ENCODE measurements around the gene RASGRF1.

RASGRF1 gene

DNA sequence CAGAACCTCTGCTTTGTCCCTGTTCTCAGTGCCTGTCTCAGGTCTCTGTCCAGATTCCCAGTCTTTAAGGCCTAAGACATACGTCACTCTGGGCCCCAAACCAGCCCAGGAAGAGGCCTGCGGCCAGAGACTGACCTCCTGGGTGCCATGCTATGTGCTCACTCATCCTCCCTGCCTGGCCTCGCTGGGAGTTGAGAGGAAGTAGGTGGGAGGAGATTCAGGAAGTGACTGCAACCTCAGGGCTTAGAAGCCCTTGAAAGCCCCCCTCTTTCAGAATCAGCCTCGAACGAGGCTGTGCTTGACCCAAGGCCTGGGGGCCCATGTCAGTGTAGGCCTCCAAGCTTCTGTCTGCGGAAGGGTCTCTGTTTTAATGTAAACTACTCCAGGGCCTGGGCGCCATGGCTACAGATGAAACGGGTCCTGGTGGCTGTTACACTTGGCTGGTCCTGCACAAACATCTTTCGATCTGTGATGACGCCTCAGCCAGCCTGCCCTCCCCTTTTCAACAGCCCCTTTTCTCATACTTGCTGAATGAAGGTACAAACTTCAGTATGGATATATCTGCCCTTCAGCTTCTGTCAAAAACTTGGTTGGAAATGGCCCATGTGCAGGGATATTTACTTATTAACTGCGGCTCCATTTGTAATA is 11.7 kb downstream of the RASGRF1 start:
- Histone ChIP-seq H3K9ac (no peak overlapping the region), H2AFZ (no peak overlapping the region), H3K27me3 (ENCODE audit: control insufficient read depth, insufficient read depth, low read length) (no peaks in the 10 kb centered on the region), H3K4me1 (no peaks in the 10 kb centered on the region), H3K27ac (no peak overlapping the region), H3K79me2 (no peaks in the 10 kb centered on the region), H3K9me3 (ENCODE audit: control insufficient read depth, low read length) (no peaks in the 10 kb centered on the region), H3K36me3 (ENCODE audit: control insufficient read depth, insufficient read depth, low read length) (no peaks in the 10 kb centered on the region), H3K4me3 (ENCODE audit: low read depth, low read length) (no peak overlapping the region), H3K4me2 (ENCODE audit: low read length) (no peak overlapping the region)
- TF ChIP-seq, protein P1, sequence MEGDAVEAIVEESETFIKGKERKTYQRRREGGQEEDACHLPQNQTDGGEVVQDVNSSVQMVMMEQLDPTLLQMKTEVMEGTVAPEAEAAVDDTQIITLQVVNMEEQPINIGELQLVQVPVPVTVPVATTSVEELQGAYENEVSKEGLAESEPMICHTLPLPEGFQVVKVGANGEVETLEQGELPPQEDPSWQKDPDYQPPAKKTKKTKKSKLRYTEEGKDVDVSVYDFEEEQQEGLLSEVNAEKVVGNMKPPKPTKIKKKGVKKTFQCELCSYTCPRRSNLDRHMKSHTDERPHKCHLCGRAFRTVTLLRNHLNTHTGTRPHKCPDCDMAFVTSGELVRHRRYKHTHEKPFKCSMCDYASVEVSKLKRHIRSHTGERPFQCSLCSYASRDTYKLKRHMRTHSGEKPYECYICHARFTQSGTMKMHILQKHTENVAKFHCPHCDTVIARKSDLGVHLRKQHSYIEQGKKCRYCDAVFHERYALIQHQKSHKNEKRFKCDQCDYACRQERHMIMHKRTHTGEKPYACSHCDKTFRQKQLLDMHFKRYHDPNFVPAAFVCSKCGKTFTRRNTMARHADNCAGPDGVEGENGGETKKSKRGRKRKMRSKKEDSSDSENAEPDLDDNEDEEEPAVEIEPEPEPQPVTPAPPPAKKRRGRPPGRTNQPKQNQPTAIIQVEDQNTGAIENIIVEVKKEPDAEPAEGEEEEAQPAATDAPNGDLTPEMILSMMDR (IDR thresholded peaks at IDR 0.05): no peak

DNA sequence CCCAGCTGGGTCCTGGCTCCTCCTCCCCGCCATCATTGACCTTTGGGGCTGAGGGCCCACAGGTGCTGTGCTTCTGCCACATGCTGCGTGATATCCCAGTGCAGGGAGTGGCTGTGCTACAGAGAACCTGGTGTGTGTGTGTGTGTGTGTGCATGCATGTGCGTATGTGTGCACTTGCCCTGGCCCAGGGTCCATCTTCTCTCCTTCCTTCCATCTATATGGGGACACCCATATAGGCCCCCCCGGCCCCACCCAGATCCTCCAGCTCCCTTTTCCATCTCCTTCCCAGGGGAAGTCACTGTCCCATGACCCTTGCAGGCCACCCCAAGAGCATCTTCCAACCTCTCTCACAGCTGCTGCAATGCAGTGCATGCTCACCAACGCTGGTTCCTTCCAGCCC is 12.6 kb downstream of the RASGRF1 start:
- no peaks in the 10 kb centered on the region for H3K27me3 ChIP-seq (ENCODE audit: control insufficient read depth, insufficient read depth, low read length)
- H3K79me2 ChIP-seq: no peaks in the 10 kb centered on the region
- no peaks in the 10 kb centered on the region for H3K9me3 ChIP-seq (ENCODE audit: control insufficient read depth, low read length)
- no peak overlapping the region for H3K4me2 ChIP-seq (ENCODE audit: low read length)
- TF ChIP-seq, protein P1 (IDR thresholded peaks at IDR 0.05): no peak
- no peak overlapping the region for H3K27ac ChIP-seq
- H3K36me3 ChIP-seq (ENCODE audit: control insufficient read depth, insufficient read depth, low read length): no peaks in the 10 kb centered on the region
- H3K4me1 ChIP-seq: no peaks in the 10 kb centered on the region
- H2AFZ ChIP-seq: no peak overlapping the region
- H3K9ac ChIP-seq: no peak overlapping the region
- H3K4me3 ChIP-seq (ENCODE audit: low read depth, low read length): no peak overlapping the region

- TF ChIP-seq, protein P1 (IDR thresholded peaks at IDR 0.05): no peak
These were observed 13.9 kb downstream of the RASGRF1 start for GRCh38 chr15:79076661-79077060.

DNA sequence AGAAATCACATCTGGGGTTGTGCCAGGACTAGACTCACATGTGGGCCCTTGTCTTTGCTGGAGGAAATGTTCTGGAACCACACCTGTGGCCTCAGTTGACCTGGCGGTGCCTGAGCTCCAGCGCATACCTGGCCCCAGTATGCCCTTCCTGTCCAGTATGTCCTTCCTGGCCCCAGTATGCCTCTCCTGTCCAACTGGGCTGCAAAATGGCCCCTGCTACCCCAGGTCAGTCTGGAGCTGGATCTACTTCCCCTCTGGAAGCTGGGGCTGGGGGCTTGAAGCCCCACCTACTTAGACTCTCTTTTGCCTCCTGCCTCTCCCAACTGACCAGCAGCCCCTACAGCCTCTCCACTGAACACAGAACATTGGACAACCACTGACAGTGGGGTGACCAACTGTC is 15.3 kb downstream of the RASGRF1 start:
- no peaks in the 10 kb centered on the region for H3K4me1 ChIP-seq
- H3K36me3 ChIP-seq (ENCODE audit: control insufficient read depth, insufficient read depth, low read length): no peaks in the 10 kb centered on the region
- H3K27ac ChIP-seq: no peak overlapping the region
- H3K4me2 ChIP-seq (ENCODE audit: low read length): no peak overlapping the region
- no peaks in the 10 kb centered on the region for H3K79me2 ChIP-seq
- no peaks in the 10 kb centered on the region for H3K27me3 ChIP-seq (ENCODE audit: control insufficient read depth, insufficient read depth, low read length)
- H3K9me3 ChIP-seq (ENCODE audit: control insufficient read depth, low read length): no peaks in the 10 kb centered on the region
- TF ChIP-seq, protein P1 (IDR thresholded peaks at IDR 0.05): no peak
- H2AFZ ChIP-seq: no peak overlapping the region
- no peak overlapping the region for H3K4me3 ChIP-seq (ENCODE audit: low read depth, low read length)
- no peak overlapping the region for H3K9ac ChIP-seq

More at GRCh38 chr15:79076661-79077060, 13.9 kb downstream of the RASGRF1 start:
- no peaks in the 10 kb centered on the region for H3K79me2 ChIP-seq
- no peak overlapping the region for H3K4me3 ChIP-seq (ENCODE audit: low read depth, low read length)
- H3K27ac ChIP-seq: no peak overlapping the region
- H3K36me3 ChIP-seq (ENCODE audit: control insufficient read depth, insufficient read depth, low read length): no peaks in the 10 kb centered on the region
- no peak overlapping the region for H2AFZ ChIP-seq
- H3K9ac ChIP-seq: no peak overlapping the region
- H3K9me3 ChIP-seq (ENCODE audit: control insufficient read depth, low read length): no peaks in the 10 kb centered on the region
- H3K27me3 ChIP-seq (ENCODE audit: control insufficient read depth, insufficient read depth, low read length): no peaks in the 10 kb centered on the region
- no peaks in the 10 kb centered on the region for H3K4me1 ChIP-seq
- H3K4me2 ChIP-seq (ENCODE audit: low read length): no peak overlapping the region

DNA sequence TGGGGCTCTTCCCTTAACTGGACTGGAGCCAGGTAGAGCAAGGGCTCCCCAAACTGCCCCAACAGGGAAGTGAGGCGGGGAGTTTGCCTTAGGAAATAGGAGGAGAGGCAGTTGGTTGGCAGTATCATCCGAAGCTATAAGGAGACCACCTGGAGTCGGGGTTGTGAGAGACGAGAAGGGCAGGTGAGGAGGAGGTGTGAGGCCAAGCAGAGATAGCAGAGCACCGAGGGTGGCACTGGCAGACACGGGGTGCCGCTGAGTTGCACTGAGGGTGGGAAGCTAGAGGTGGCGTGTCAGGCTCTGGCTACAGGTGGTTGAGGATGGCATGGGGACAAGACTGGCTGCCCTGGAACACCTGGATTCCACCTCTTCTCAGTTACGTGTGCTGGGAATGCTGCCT is 17.2 kb downstream of the RASGRF1 start:
- H3K4me3 ChIP-seq (ENCODE audit: low read depth, low read length): no peak overlapping the region
- TF ChIP-seq, protein P1 (IDR thresholded peaks at IDR 0.05): no peak
- H3K4me1 ChIP-seq: no peaks in the 10 kb centered on the region
- H3K27me3 ChIP-seq (ENCODE audit: control insufficient read depth, insufficient read depth, low read length): no peaks in the 10 kb centered on the region
- no peak overlapping the region for H2AFZ ChIP-seq
- no peaks in the 10 kb centered on the region for H3K9me3 ChIP-seq (ENCODE audit: control insufficient read depth, low read length)
- H3K9ac ChIP-seq: no peak overlapping the region
- no peak overlapping the region for H3K27ac ChIP-seq
- no peaks in the 10 kb centered on the region for H3K79me2 ChIP-seq
- no peak overlapping the region for H3K4me2 ChIP-seq (ENCODE audit: low read length)
- no peaks in the 10 kb centered on the region for H3K36me3 ChIP-seq (ENCODE audit: control insufficient read depth, insufficient read depth, low read length)
